ENCODE results near the gene KCNIP1. TPM values are rescaled to one million over a fixed set of nuclear protein-coding genes. Genes with fewer than 3 reads are reported as not detected.
A peak's percentile ranks its signal among the peaks of the same experiment; 100 is the strongest.

KCNIP1 gene
- total and polyA plus RNA-seq, 2 of the 8 experiments (the other 6 are each of a cell fraction or from before 2014, with no cell fraction given): 0.52 to 0.83 TPM

DNA sequence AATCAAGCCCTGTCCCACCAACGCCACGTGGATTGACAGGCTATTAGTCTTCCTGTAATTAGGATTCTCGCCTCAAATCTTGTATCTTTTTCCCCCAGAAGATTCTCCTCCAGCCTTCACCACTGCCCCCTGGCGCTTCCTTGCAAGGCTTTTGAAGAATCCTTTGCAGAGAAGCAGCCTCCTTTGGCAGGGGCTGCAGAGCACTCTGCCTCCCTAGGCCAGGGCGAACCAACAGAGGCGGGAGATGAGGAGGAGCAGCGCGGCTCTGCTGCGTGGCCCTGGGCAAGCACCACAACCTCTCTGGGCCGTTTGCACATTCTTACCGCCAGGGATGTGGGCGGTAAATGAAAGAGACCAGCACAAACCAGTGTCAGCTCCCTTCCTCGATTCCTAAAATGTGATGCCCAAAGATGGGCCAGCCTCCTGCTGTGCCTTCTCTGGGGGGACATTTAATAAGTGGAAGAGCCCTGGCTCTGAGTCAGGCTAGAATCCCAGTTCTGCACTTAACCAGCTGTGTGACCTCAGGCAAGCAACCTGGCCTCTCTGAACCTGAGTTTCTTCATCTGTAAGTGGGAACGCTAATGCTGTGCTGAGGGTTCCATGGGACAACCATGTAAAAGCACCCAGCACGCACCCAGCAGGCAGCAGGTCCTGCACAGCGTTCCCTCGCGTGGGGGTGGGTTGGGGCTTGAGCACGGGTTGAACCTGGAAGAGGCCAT lies 128.6 kb downstream of the KCNIP1 start (continued):
- no peak for TF ChIP-seq CHD7 (IDR thresholded peaks at IDR 0.05; ENCODE audit: insufficient replicate concordance, low read length)
- no peak for TF ChIP-seq SRF (IDR thresholded peaks at IDR 0.05; ENCODE audit: low read depth, low read length)
- TF ChIP-seq, protein P1, sequence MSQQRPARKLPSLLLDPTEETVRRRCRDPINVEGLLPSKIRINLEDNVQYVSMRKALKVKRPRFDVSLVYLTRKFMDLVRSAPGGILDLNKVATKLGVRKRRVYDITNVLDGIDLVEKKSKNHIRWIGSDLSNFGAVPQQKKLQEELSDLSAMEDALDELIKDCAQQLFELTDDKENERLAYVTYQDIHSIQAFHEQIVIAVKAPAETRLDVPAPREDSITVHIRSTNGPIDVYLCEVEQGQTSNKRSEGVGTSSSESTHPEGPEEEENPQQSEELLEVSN (IDR thresholded peaks at IDR 0.05): no peak; the same call in 1 of the 2 replicates
- peak; percentile 12; the same call in 1 of the 2 replicates for TF ChIP-seq MAX (IDR thresholded peaks at IDR 0.05)
- no peak for TF ChIP-seq GABPA (IDR thresholded peaks at IDR 0.05; ENCODE audit: borderline replicate concordance, insufficient read depth, low read length)
- TF ChIP-seq YY1 (IDR thresholded peaks at IDR 0.05; ENCODE audit: low read depth, low read length): no peak

Measured in H1 (cell line).